HL-60 (cell line): ENCODE measurements around the gene VTI1A.

Experiments
- GABPA ChIP-seq: IDR thresholded peaks from 2 replicates; pipeline ENCODE4 v1.6.1; 2012; ENCODE audit warnings: low read depth
- POLR2AphosphoS5 ChIP-seq: IDR thresholded peaks from 2 replicates; pipeline ENCODE4 v1.6.1; 2012; ENCODE audit warnings: low read depth
- SPI1 ChIP-seq: IDR thresholded peaks from 2 replicates; pipeline ENCODE4 v1.6.1; 2012; ENCODE audit warnings: low read depth, mild to moderate bottlenecking, borderline replicate concordance
- TF ChIP-seq, protein P1 (sequence below): IDR thresholded peaks from one replicate; pipeline ENCODE4 v1.5.1; 2011; ENCODE audit warnings: low read length, control low read depth, inconsistent platforms; ENCODE audit not compliant: insufficient read depth

DNA sequence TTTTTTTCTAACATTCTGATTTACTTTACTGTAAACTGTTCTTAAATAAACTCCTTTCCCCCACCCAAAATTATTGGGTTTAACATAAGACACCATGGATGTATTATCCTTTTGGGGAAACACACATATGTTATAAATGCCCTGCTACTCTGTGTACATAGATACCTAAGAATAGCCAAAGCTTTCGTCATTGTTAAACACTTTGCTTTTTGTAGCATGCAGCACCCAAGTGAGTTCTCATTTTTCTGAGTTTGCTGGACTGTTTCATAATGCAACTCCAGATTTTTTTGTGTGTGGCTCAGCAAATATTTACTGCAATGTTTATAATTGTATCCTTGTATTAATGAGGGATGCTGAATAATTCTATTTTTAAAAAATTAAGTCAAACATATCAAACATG lies 86.9 kb downstream of the VTI1A start:
- TF ChIP-seq POLR2AphosphoS5 (no peak), SPI1 (no peak), GABPA (no peak)
- TF ChIP-seq, protein P1, sequence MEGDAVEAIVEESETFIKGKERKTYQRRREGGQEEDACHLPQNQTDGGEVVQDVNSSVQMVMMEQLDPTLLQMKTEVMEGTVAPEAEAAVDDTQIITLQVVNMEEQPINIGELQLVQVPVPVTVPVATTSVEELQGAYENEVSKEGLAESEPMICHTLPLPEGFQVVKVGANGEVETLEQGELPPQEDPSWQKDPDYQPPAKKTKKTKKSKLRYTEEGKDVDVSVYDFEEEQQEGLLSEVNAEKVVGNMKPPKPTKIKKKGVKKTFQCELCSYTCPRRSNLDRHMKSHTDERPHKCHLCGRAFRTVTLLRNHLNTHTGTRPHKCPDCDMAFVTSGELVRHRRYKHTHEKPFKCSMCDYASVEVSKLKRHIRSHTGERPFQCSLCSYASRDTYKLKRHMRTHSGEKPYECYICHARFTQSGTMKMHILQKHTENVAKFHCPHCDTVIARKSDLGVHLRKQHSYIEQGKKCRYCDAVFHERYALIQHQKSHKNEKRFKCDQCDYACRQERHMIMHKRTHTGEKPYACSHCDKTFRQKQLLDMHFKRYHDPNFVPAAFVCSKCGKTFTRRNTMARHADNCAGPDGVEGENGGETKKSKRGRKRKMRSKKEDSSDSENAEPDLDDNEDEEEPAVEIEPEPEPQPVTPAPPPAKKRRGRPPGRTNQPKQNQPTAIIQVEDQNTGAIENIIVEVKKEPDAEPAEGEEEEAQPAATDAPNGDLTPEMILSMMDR, result no peak
